OCI-LY7 (cell line): ENCODE data around the gene COPS4. TPM values are rescaled to one million over a fixed set of nuclear protein-coding genes. Genes with fewer than 3 reads are reported as not detected.
"Not testable (repeated sequence)": the region's sequence is repeated elsewhere in the genome, so short reads cannot be mapped to it uniquely, and the experiment has no call there.

Source experiments
- BruUV-seq: library from RNA; stranded (reverse); fragments of 400-500 nt; replicated peaks from 2 replicates; lab custom pipeline; 2021; lab: Mats Ljungman, UMichigan
- CTCF ChIA-PET: fragments of 300-600 bp; sonication (Branson Sonifier 250); formaldehyde crosslinking; loops from one replicate; lab custom pipeline; 2022; ENCODE audit warnings: antibody characterized with exemption; ENCODE audit not compliant: unreplicated experiment; lab: Charles Lee
- POLR2A ChIA-PET: fragments of 300-600 bp; sonication (Branson Sonifier 250); formaldehyde crosslinking; loops from one replicate; lab custom pipeline; 2022; ENCODE audit warnings: antibody characterized with exemption; lab: Charles Lee
- DNase-seq: peaks from one replicate; pipeline ENCODE4 v3.0.0-alpha.2; 2015; ENCODE audit warnings: low spot score
- H2AFZ ChIP-seq: fragments of 200-600 bp; sonication (generic), shearing (Covaris generic); 2 replicates; pipeline ENCODE4 v1.6.1; 2014; ENCODE audit warnings: mild to moderate bottlenecking, antibody characterized with exemption, low read length, moderate library complexity
- H3K27ac ChIP-seq: fragments of 200-600 bp; sonication (generic); 2 replicates; pipeline ENCODE4 v1.5.1; 2014; ENCODE audit warnings: mixed run types, low read depth, mild to moderate bottlenecking, moderate library complexity, low read length, inconsistent platforms; ENCODE audit not compliant: poor library complexity, severe bottlenecking
- H3K36me3 ChIP-seq: fragments of 200-600 bp; sonication (generic); 2 replicates; pipeline ENCODE4 v1.6.1; 2014; ENCODE audit warnings: mild to moderate bottlenecking, antibody characterized with exemption, low read length, moderate library complexity, mixed read lengths; ENCODE audit not compliant: insufficient read depth
- H3K4me1 ChIP-seq: fragments of 200-600 bp; sonication (generic); 2 replicates; pipeline ENCODE4 v1.5.1; 2014; ENCODE audit warnings: mild to moderate bottlenecking, low read length; ENCODE audit not compliant: insufficient read depth, poor library complexity, severe bottlenecking
- H3K4me2 ChIP-seq: fragments of 200-600 bp; sonication (generic); 2 replicates; pipeline ENCODE4 v1.6.1; 2014; ENCODE audit warnings: mild to moderate bottlenecking, low read length
- H3K4me3 ChIP-seq: fragments of 200-600 bp; sonication (generic); 2 replicates; pipeline ENCODE4 v1.5.1; 2014; ENCODE audit warnings: mild to moderate bottlenecking, low read depth, low read length; ENCODE audit not compliant: poor library complexity, severe bottlenecking
- H3K79me2 ChIP-seq: fragments of 200-600 bp; sonication (generic); 2 replicates; pipeline ENCODE4 v1.6.1; 2016; ENCODE audit warnings: low read depth, mild to moderate bottlenecking, low read length, moderate library complexity, mixed read lengths; ENCODE audit not compliant: insufficient read depth
- H3K9me2 ChIP-seq: fragments of 200-600 bp; sonication (generic); 2 replicates; pipeline ENCODE4 v1.6.1; 2016; ENCODE audit warnings: mild to moderate bottlenecking, low read length, mixed read lengths; ENCODE audit not compliant: insufficient read depth
- H3K9me3 ChIP-seq: fragments of 200-600 bp; sonication (generic); 2 replicates; pipeline ENCODE4 v1.6.1; 2014; ENCODE audit warnings: mild to moderate bottlenecking, mixed run types, low read length, mixed read lengths
- H4K20me1 ChIP-seq: fragments of 200-600 bp; sonication (generic); 2 replicates; pipeline ENCODE4 v1.6.1; 2014; ENCODE audit warnings: mild to moderate bottlenecking, antibody characterized with exemption, low read length, moderate library complexity, mixed read lengths; ENCODE audit not compliant: insufficient read depth
- CTCF ChIP-seq: fragments of 200-600 bp; sonication (generic); conservative IDR thresholded peaks from 2 replicates; pipeline ENCODE4 v1.5.1; 2014; ENCODE audit warnings: mild to moderate bottlenecking, antibody characterized with exemption, low read length, moderate library complexity, mixed read lengths
- EZH2phosphoT487 ChIP-seq: fragments of 200-600 bp; sonication (generic); IDR thresholded peaks from 2 replicates; pipeline ENCODE4 v1.6.1; 2018; ENCODE audit warnings: low read depth, borderline replicate concordance, mild to moderate bottlenecking, mixed run types, antibody characterized with exemption, low read length, moderate library complexity, mixed read lengths
- intact Hi-C: fragments of 100-400 bp; cut with micrococcal nuclease; formaldehyde crosslinking; loops from one replicate; pipeline ENCODE4 v1.10.0; 2022; ENCODE audit not compliant: unreplicated experiment
- total RNA-seq, 2 experiments: library from RNA; depleted of rRNA in 1 of 2; stranded (reverse); fragments of >200 nt in 1 of 2; shearing (Covaris generic) in 1 of 2; gene quantifications; 2 replicates each; pipeline ENCODE4 v1.2.3, GENCODE V29; 2014 to 2022

Gene COPS4
- total RNA-seq, 2 experiments from 2014 or later: 38.5 to 38.9 TPM

- TF ChIP-seq CTCF (no peak), EZH2phosphoT487 (no peak)
- intact Hi-C loops: loop anchor here (1.0 to 2.0 kb wide), 2 partner anchors 101 to 146 kb away; no protein-coding TSS in a partner anchor
- H3K27ac ChIP-seq: no peak overlapping the region
- no peaks in the 10 kb centered on the region for H3K9me2 ChIP-seq
- no TSS peak for BruUV-seq
- ChIA-PET POLR2A (interaction anchor here (0.9 to 2.2 kb wide), 9 partner anchors 8 to 173 kb away, joined by 3 to 9 read pairs (median 5); no protein-coding TSS in a partner anchor), CTCF (interaction anchor here (1.3 kb wide), 1 partner anchor 13 kb away, joined by 4 read pairs; no protein-coding TSS in a partner anchor)
- H3K9me3 ChIP-seq: no peaks in the 10 kb centered on the region
- no peaks in the 10 kb centered on the region for H3K79me2 ChIP-seq
- no peak overlapping the region for H3K4me3 ChIP-seq
- H3K4me1 ChIP-seq: peaks cover 37% of the 10 kb centered on the region
- H4K20me1 ChIP-seq: no peaks in the 10 kb centered on the region
- DNase-seq: no peak
- peak overlapping the region; percentile 55 for H3K4me2 ChIP-seq
- H2AFZ ChIP-seq: peak overlapping the region; percentile 84; the same call in 1 of the 2 replicates
- no peaks in the 10 kb centered on the region for H3K36me3 ChIP-seq
Measured at GRCh38 chr4:83110970-83111750, 76.2 kb downstream of the COPS4 start.

DNA sequence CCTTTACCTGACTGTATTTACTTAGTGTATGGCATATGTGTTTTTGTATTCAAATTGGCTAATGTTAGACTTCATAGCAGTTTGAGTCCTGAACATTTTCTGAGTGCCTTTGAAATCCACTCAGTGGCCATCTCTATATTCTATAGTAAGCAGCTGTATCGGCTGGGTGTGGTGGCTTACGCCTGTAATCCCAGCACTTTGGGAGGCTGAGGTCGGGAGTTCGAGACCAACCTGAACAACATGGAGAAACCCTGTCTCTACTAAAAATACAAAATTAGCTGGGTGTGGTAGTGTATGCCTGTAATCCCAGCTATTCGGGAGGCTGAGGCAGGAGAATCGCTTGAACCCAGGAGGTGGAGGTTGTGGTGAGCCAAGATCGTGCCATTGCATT, 76.8 kb downstream of the COPS4 start:
- H3K4me1 ChIP-seq: peaks cover 37% of the 10 kb centered on the region
- H2AFZ ChIP-seq, DNase-seq, H3K36me3 ChIP-seq, H3K9me2 ChIP-seq, H3K27ac ChIP-seq, H4K20me1 ChIP-seq, BruUV-seq, H3K79me2 ChIP-seq, H3K4me3 ChIP-seq, CTCF ChIA-PET, H3K9me3 ChIP-seq: not testable (repeated sequence)
- H3K4me2 ChIP-seq: peak overlapping the region; percentile 19; the same call in 1 of the 2 replicates
- intact Hi-C loops: loop anchor here (1.0 to 2.0 kb wide), 2 partner anchors 106 to 145 kb away; no protein-coding TSS in a partner anchor
- POLR2A ChIA-PET: interaction anchor here (0.7 to 2.2 kb wide), 3 partner anchors 16 to 99 kb away, joined by 4 to 7 read pairs (median 4); no protein-coding TSS in a partner anchor

DNA sequence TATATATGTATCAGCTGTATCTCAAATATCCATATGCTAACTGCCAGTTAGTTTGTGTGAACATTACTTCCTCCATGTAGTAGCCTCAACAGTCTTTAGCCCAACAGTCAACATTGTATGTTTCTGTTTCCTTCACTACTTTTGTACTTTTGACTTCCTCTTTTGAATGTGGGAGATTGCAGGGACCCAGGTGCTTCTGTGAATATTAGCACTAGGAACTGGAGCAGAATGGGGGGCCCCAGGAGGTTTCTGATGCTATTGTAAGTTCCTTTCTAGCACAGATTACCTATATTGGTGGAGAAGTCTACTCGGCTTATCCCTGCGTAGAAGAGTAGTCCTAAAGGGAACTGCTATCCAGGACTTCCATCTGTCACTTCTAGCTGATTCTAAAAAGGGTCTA, 77.2 kb downstream of the COPS4 start:
- Histone ChIP-seq H3K9me3 (no peaks in the 10 kb centered on the region), H2AFZ (no peak overlapping the region), H3K4me1 (peaks cover 37% of the 10 kb centered on the region), H4K20me1 (no peaks in the 10 kb centered on the region), H3K4me3 (no peak overlapping the region), H3K36me3 (no peaks in the 10 kb centered on the region), H3K4me2 (peak overlapping the region; percentile 27; the same call in 1 of the 2 replicates), H3K9me2 (no peaks in the 10 kb centered on the region), H3K27ac (peak overlapping the region; percentile 2), H3K79me2 (no peaks in the 10 kb centered on the region)
- ChIA-PET CTCF (interaction anchor here (1.0 kb wide), 1 partner anchor 129 kb away, joined by 4 read pairs; no protein-coding TSS in a partner anchor), POLR2A (interaction anchor here (0.7 to 2.2 kb wide), 6 partner anchors 12 to 213 kb away, joined by 3 to 7 read pairs (median 4); no protein-coding TSS in a partner anchor)
- peak; percentile 88 for DNase-seq
- BruUV-seq: no TSS peak
- intact Hi-C loops: loop anchor here (1.0 kb wide), 1 partner anchor 105 kb away; no protein-coding TSS in a partner anchor
- TF ChIP-seq CTCF: no peak
- no peak for TF ChIP-seq EZH2phosphoT487
